Panc1 (cell line): ENCODE data around the gene MYLK2. TPM values are rescaled to one million over a fixed set of nuclear protein-coding genes. Genes with fewer than 3 reads are reported as not detected.

Source experiments
- ATAC-seq: fragments of 200-7000 bp; cut with Tn5 transposase; 2 replicates; pipeline ENCODE4 v1.9.1; 2020; ENCODE audit warnings: mild to moderate bottlenecking, moderate library complexity
- BruUV-seq: library from RNA; stranded (reverse); fragments of 400-500 nt; replicated peaks from 2 replicates; lab custom pipeline; 2021; lab: Mats Ljungman, UMichigan
- CTCF ChIA-PET: fragments of 300-600 bp; sonication (Branson Sonifier 250); formaldehyde crosslinking; loops from one replicate; lab custom pipeline; 2022; ENCODE audit warnings: antibody characterized with exemption; lab: Charles Lee
- POLR2A ChIA-PET: fragments of 300-600 bp; sonication (Branson Sonifier 250); formaldehyde crosslinking; loops from one replicate; lab custom pipeline; 2022; ENCODE audit warnings: antibody characterized with exemption; lab: Charles Lee
- DNase-seq: peaks from one replicate; pipeline ENCODE4 v3.0.0-alpha.2; 2010; ENCODE audit warnings: low read depth, low spot score
- H3K27ac ChIP-seq: 2 replicates; pipeline ENCODE4 v1.5.1; 2011; ENCODE audit warnings: mild to moderate bottlenecking, low read length, inconsistent platforms
- H3K27me3 ChIP-seq: fragments of 200-500 bp; sonication (Bioruptor generic); 2 replicates; pipeline ENCODE4 v1.6.0; 2014; ENCODE audit warnings: low read length, inconsistent platforms; ENCODE audit not compliant: control insufficient read depth, insufficient read depth
- H3K36me3 ChIP-seq: fragments of 200-500 bp; sonication (Bioruptor generic); 2 replicates; pipeline ENCODE4 v1.5.1; 2014; ENCODE audit warnings: inconsistent platforms, mild to moderate bottlenecking, low read length, moderate library complexity; ENCODE audit not compliant: control insufficient read depth, insufficient read depth
- H3K4me1 ChIP-seq: 2 replicates; pipeline ENCODE4 v1.5.1; 2011; ENCODE audit warnings: inconsistent platforms, mild to moderate bottlenecking, low read length, moderate library complexity; ENCODE audit not compliant: control insufficient read depth, insufficient read depth
- H3K4me3 ChIP-seq, 2 experiments: 2 replicates each; pipeline ENCODE4 v1.5.1; 2011 to 2012; ENCODE audit warnings: low read depth in 2 of 2, low read length in 2 of 2, mild to moderate bottlenecking in 2 of 2, inconsistent platforms in 1 of 2, moderate library complexity in 1 of 2
- H3K9me3 ChIP-seq: fragments of 200-500 bp; sonication (Bioruptor generic); 2 replicates; pipeline ENCODE4 v1.5.1; 2014; ENCODE audit warnings: low read depth, mild to moderate bottlenecking, inconsistent platforms, low read length, moderate library complexity; ENCODE audit not compliant: control insufficient read depth, insufficient read depth
- POLR2AphosphoS5 ChIP-seq: IDR thresholded peaks from 2 replicates; pipeline ENCODE4 v1.6.1; 2012; ENCODE audit warnings: mild to moderate bottlenecking, low read depth, low read length, moderate library complexity
- SIN3A ChIP-seq: IDR thresholded peaks from 2 replicates; pipeline ENCODE4 v1.6.1; 2012; ENCODE audit warnings: low read depth, mild to moderate bottlenecking, low read length, moderate library complexity, borderline replicate concordance; ENCODE audit not compliant: insufficient read depth
- TCF7L2 ChIP-seq: IDR thresholded peaks from 2 replicates; pipeline ENCODE4 v1.6.1; 2011; ENCODE audit warnings: mild to moderate bottlenecking, low read depth, low read length, inconsistent platforms
- in situ Hi-C: cut with HindIII; loops from 2 replicates; pipeline ENCODE4 v1.10.0; 2016; ENCODE audit warnings: low sequenced_read_pairs, low pct_unique_long_range_greater_than_20kb
- intact Hi-C: fragments of 100-400 bp; cut with micrococcal nuclease; formaldehyde crosslinking; loops from one replicate; pipeline ENCODE4 v1.10.0; 2022; ENCODE audit not compliant: unreplicated experiment
- total RNA-seq: library from RNA; stranded (reverse); gene quantifications from one replicate; pipeline ENCODE4 v1.2.1, GENCODE V29; 2021; ENCODE audit not compliant: unreplicated experiment
- TF ChIP-seq, protein P1 (sequence below), 2 experiments: IDR thresholded peaks; 2 replicates each; pipeline ENCODE4 v1.6.1; 2011 to 2012; ENCODE audit warnings: low read depth in 2 of 2, control low read depth in 1 of 2, low read length in 1 of 2, mild to moderate bottlenecking in 1 of 2, moderate library complexity in 1 of 2; ENCODE audit not compliant: insufficient read depth in 1 of 2
- TF ChIP-seq, protein P2 (sequence below): fragments of 450-650 bp; IDR thresholded peaks from 2 replicates; pipeline ENCODE4 v1.5.1; 2017; ENCODE audit warnings: mild to moderate bottlenecking

The MYLK2 gene
- total RNA-seq, 1 experiment from 2014 or later: 0.87 TPM

DNA sequence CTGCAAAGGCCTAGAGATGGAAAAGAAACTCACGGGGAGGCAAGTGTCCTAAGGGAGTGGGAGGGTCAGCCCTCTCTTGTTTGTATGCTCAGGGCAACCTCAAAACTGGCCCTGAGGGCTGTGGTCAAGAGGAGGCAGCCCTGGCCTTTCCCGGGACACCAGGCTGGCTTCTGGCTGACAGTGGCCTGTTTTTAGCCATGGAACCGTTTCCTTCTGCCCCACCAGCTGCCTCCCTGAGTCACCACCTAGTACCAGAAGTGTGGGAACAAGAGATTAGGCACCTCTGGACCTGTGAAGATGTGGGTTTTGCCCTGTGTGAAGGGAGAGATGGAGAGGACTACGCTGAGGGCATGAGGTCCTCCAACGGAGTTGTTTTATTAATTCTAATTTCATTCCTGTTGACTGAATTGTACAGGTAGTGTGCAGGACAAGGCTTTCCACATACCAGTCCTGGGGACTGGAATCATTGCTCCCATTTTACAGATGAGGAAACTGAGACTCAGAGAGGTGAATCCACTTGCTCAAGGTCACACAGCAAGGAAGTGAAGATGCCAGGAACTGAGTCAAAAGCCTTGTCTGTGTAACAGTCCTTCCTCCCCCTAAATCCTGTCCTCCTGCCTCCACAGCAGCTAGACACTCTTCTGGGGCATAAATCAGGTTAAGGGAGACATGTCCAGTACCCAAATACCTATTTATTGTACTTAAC lies 20.8 kb downstream of the MYLK2 start:
- TF ChIP-seq TCF7L2 (no peak), POLR2AphosphoS5 (no peak; the same call in 1 of the 2 replicates)
- TF ChIP-seq, protein P1, sequence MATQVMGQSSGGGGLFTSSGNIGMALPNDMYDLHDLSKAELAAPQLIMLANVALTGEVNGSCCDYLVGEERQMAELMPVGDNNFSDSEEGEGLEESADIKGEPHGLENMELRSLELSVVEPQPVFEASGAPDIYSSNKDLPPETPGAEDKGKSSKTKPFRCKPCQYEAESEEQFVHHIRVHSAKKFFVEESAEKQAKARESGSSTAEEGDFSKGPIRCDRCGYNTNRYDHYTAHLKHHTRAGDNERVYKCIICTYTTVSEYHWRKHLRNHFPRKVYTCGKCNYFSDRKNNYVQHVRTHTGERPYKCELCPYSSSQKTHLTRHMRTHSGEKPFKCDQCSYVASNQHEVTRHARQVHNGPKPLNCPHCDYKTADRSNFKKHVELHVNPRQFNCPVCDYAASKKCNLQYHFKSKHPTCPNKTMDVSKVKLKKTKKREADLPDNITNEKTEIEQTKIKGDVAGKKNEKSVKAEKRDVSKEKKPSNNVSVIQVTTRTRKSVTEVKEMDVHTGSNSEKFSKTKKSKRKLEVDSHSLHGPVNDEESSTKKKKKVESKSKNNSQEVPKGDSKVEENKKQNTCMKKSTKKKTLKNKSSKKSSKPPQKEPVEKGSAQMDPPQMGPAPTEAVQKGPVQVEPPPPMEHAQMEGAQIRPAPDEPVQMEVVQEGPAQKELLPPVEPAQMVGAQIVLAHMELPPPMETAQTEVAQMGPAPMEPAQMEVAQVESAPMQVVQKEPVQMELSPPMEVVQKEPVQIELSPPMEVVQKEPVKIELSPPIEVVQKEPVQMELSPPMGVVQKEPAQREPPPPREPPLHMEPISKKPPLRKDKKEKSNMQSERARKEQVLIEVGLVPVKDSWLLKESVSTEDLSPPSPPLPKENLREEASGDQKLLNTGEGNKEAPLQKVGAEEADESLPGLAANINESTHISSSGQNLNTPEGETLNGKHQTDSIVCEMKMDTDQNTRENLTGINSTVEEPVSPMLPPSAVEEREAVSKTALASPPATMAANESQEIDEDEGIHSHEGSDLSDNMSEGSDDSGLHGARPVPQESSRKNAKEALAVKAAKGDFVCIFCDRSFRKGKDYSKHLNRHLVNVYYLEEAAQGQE (IDR thresholded peaks at IDR 0.05; ENCODE audit: insufficient read depth in 1 of 2, low read depth in 2 of 2, low read length in 1 of 2): no peak
- no peak for ATAC-seq
- Histone ChIP-seq H3K27me3 (no peaks in the 10 kb centered on the region), H3K4me3 (no peak overlapping the region), H3K27ac (peak overlapping the region; percentile 60), H3K9me3 (no peaks in the 10 kb centered on the region), H3K4me1 (peaks cover 92% of the 10 kb centered on the region), H3K36me3 (no peaks in the 10 kb centered on the region)
- POLR2A ChIA-PET: no interaction called here
- no TSS peak for BruUV-seq
- CTCF ChIA-PET: no interaction called here
- in situ Hi-C loops (no loop called here), intact Hi-C loops (no loop called here)
- no peak for DNase-seq

DNA sequence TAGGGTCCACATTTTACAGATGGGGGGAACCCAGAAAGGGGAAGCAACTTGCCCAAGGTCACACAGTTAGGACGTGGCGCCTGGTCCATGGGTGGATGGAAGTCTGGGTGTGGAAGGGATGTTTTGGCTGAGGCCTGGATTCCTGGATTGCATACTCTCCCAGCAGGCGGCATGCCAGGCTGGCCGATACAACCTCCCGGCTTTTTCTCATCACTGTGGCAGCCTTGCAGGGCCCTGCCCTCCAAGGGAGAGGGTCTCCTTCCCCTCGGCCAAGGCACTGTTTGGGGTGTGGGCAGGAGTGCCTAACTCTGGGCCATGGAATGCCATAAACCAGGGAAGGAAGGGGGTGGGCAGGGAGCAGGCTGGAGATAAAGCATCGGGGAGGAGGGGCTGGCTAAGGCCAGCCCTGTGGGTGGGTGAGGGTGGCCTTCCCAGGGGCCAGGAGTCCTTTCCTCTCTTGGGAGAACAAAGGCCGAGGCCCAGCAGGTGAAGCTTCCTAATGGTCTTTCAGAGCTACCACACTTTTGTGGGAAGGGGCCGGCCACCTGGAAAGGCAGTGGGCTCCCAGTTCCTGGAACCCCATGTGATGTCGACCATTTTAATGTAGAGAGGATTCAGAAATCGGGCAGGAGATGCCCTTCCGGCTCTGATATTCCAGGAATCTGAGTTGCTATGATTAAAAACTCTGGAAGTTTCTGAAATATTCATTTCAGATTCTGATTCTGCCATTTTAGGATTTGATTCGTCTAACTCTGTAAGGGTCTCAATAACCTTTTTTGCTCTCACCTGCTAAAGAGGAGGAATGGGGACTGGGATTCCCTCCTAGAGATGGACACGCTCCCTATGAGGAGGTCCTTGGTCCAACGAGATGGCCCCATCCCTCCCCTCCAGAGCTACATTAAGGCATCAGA lies 22.0 kb downstream of the MYLK2 start:
- no peak for TF ChIP-seq POLR2AphosphoS5
- 0 out of 2 replicates have a peak, but pooled peaks have one; percentile 31 for TF ChIP-seq SIN3A
- TF ChIP-seq, protein P1 (IDR thresholded peaks at IDR 0.05; ENCODE audit: insufficient read depth in 1 of 2, low read depth in 2 of 2, low read length in 1 of 2): no peak
- no peak for TF ChIP-seq TCF7L2
- TF ChIP-seq, protein P2, sequence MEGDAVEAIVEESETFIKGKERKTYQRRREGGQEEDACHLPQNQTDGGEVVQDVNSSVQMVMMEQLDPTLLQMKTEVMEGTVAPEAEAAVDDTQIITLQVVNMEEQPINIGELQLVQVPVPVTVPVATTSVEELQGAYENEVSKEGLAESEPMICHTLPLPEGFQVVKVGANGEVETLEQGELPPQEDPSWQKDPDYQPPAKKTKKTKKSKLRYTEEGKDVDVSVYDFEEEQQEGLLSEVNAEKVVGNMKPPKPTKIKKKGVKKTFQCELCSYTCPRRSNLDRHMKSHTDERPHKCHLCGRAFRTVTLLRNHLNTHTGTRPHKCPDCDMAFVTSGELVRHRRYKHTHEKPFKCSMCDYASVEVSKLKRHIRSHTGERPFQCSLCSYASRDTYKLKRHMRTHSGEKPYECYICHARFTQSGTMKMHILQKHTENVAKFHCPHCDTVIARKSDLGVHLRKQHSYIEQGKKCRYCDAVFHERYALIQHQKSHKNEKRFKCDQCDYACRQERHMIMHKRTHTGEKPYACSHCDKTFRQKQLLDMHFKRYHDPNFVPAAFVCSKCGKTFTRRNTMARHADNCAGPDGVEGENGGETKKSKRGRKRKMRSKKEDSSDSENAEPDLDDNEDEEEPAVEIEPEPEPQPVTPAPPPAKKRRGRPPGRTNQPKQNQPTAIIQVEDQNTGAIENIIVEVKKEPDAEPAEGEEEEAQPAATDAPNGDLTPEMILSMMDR: no peak
- H3K27ac ChIP-seq: peak overlapping the region; percentile 84
- CTCF ChIA-PET: no interaction called here
- DNase-seq (no peak), ATAC-seq (no peak)
- H3K4me1 ChIP-seq: peaks cover 87% of the 10 kb centered on the region
- POLR2A ChIA-PET: no interaction called here
- H3K4me3 ChIP-seq: no peak overlapping the region
- intact Hi-C loops (no loop called here), in situ Hi-C loops (no loop called here)
- H3K27me3 ChIP-seq: no peaks in the 10 kb centered on the region
- H3K36me3 ChIP-seq: no peaks in the 10 kb centered on the region
- no TSS peak for BruUV-seq
- H3K9me3 ChIP-seq: no peaks in the 10 kb centered on the region
